Ramos (cell line): Measurements from ENCODE around the gene MAGI1.
"Not testable (repeated sequence)": the region's sequence is repeated elsewhere in the genome, so short reads cannot be mapped to it uniquely, and the experiment has no call there.

Experiments
- in situ Hi-C: fragments of 300-500 bp; cut with MboI; formaldehyde crosslinking; loops from one replicate; pipeline ENCODE4 v1.14.3; 2022; ENCODE audit warnings: low sequenced_read_pairs; ENCODE audit not compliant: unreplicated experiment

Gene MAGI1

DNA sequence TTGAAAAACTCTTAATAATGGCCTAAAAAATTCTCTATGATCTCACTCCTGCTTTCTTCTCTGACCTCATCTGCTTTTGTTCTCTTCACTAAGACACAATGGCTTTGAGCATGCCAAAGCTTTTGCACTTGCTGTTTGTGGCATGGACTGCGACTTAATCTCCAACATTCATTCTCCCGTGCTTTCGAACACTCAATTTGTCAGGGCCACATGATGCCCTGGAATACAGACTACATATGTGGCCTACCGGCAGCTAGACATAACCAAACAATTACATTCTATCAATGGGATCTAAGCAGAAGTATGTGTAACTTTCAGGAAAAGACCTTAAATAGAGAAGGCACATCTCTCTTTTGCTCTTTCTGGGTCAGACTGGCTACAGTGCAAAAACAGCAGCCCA is 506.5 kb downstream of the MAGI1 start:
- in situ Hi-C loops = no loop called here

DNA sequence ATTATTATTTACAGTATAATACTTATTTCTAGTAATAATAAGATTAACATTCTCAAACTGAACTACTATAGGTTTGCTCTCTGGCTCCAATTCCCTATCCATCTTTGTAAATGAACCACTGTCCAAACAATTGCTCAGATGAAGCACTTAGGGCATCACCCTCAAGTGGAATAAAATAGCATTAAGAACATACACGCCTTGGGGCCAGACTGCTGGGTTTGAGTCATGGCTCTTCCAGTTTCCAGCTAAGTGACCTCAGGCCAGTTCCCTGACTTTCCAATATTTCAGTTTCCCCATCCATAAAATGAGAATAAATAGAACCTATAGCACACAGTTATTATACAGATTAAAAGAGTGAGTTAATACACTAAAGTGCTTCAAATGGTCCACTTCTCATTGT is 507.2 kb downstream of the MAGI1 start:
- in situ Hi-C loops = no loop called here

GRCh38 chr3:65526656-65527055 is 512.1 kb downstream of the MAGI1 start:
- in situ Hi-C loops = no loop called here

DNA sequence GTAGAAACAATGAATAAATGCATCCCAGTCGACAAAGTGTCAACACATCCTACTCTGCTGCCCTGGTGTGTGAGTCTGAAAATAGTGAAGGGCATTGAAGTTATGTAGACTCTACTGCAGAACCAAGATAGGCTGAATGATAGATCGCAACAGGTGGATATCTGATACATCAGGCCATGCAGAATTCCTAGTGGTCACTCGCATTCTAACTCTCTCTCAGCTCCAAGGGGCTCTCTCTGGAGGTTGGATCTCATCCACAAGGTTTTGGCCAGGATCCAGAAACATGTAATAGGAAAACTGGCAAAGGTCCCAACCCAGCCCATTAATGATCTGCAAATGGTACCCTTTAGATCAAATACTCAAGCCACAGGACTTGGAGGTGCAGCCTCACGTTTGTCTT is 514.1 kb downstream of the MAGI1 start:
- in situ Hi-C loops = no loop called here

DNA sequence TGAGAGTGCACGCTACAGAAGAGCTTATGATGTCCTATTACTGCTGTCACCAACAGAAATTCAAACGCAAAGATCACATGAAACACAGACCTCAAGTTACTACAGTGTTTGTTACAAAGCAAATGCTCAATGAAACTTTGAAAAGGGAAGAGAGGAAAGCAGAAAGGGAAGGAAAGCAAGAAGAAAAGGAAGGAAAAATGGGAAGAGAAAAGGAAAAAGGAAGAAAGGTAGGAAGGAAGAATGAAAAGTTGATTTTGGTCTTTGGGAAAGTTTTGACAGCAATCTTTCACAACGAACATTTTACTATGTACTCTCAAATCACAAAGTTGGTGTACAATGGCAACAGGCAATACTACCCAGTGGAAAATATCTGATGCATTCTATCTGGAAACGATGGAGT is 514.8 kb downstream of the MAGI1 start:
- in situ Hi-C loops = no loop called here

DNA sequence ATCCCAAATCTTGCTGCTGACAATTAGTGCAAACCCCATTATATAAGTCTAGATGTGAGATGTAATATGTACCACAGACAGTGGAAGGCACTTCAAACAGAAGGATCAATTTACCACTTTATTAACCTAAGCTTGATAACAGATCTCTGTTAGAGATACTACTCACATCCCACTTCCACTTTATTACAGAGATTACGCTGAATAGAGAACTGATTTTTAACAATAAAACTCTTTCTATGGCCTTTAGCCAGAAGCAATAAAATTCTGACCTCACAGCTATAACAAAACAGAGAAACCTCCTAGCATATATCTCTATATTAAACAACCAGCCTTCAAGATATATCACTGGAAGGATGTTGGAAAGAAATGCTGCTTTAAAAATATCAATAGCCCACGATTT is 517.7 kb downstream of the MAGI1 start:
- in situ Hi-C loops = no loop called here

DNA sequence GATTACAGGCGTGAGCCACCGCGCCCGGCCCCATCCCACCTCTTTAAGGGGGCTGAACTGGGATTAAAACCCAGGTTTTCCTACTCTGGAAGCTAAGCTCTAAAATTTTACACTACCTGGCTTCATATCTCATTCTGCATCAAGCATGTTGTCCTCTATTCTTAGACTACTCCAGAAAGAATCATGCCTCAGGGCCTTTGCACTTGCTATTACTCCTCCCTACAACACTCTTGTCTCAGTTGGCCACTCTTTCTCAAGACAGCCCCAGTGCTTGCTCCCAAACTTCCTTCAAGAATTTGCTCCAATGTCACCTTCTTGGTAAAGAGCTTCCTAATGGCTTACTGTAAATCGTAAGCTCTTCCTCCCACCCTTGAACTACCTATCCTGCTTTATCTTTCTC is 521.7 kb downstream of the MAGI1 start:
- in situ Hi-C loops = no loop called here

- in situ Hi-C loops = not testable (repeated sequence)
These were observed 524.4 kb downstream of the MAGI1 start for GRCh38 chr3:65514317-65514716.

DNA sequence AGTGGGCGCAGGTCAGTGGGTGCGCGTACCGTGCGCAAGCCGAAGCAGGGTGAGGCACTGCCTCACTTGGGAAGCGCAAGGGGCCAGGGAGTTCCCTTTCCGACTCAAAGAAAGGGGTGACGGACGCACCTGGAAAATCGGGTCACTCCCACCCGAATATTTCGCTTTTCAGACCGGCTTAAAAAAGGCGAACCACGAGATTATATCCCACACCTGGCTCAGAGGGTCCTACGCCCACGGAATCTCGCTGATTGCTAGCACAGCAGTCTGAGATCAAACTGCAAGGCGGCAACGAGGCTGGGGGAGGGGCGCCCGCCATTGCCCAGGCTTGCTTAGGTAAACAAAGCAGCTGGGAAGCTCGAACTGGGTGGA is 529.3 kb downstream of the MAGI1 start:
- in situ Hi-C loops = not testable (repeated sequence)

GRCh38 chr3:65508750-65509422 is 529.8 kb downstream of the MAGI1 start:
- in situ Hi-C loops = no loop called here

DNA sequence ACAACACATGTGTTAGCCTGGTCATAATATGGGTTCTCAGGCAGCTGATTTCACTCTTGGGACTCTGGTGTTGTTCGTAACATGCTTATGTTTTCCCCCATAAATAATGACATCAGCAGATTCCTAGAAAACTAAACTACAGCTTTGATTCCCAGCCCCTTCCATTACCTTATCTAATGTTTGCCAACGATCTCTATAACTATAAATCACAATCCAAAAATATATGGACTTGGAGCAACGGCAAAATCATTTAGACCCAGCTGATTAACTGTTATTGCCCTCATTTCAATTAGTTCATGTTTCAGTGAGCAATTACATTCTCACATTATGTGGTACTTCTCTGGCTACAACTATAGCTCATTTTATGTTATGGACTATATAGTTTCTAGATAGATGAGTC is 531.3 kb downstream of the MAGI1 start:
- in situ Hi-C loops = no loop called here

GRCh38 chr3:65503776-65504175 is 534.9 kb downstream of the MAGI1 start:
- in situ Hi-C loops = no loop called here

DNA sequence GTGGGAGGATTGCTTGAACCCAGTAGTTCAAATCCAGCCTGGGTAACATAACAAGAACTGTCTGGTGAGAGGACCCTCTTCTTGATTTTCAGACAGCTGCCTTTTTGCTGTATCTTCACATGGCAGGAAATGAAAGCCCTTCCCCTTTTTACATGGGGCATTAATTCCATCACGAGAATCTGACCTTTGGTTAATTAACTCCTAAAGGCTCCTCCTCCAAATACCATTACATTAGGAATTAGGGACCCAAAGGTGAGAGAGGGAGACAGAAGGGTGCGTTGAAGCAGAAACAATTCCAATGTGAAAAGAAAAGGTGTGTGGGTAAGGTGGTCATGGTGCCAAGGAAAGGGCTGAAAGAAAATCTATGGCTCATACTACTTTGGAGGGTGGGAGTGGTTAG is 536.2 kb downstream of the MAGI1 start:
- in situ Hi-C loops = no loop called here

DNA sequence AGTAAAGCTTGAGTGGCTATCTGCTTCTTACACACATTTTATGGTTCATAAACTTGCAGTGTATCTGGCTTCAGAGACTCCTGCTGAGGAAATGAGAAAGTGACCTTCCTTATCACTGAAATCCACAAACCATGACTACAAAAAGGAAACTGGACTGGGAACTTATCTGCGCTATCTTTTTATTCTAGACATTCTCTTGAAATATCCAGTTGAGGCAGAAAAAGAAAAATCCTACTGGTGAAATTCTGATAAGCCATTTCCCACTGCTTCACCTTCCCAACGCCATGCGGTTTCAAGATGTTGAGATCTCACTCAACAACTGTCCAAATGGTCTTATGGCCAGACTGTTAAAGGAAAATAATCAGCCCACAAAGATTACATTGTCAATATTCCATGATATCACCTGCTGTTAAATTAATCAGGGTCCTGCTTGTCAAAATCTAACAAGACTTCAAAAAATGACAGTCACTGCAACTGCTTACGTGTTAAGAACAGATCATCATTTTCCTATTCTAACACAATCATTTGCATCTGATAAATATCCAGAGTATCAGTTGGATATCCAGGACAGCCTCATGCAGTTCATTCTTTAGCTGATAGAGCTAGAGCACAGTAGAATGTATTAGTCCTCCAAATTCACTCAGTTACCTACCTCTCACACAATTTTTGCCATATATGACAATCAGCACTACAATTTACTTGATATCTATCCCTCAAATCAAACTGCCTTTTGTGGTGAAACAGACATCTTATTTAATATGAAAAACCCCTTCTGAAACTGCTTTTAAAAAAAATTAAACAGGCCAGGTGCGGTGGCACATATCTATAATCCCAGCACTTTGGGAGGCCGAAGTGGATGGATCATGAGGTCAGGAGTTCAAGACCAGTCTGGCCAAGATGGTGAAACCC is 538.1 kb downstream of the MAGI1 start:
- in situ Hi-C loops = no loop called here

GRCh38 chr3:65497846-65498245 is 540.9 kb downstream of the MAGI1 start:
- in situ Hi-C loops = no loop called here

DNA sequence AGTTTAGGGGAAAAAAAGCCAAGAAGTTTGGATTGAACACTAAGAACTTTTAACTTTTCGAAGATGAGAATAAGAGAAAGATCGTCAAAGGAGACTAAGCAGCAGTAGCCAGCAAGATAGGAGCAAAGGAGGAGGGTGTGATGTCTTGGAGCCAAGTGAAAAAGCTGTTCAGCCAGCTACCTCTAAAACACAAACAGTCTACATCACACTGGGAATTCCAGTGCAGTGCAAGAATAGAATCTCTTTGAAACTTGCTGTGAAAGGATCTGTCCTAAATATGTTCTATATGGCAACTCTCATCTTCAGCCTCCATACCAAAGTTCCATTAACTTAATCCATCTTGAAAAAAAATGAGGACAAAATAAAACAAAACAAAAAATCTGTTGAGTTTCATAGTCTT is 541.5 kb downstream of the MAGI1 start:
- in situ Hi-C loops = no loop called here

GRCh38 chr3:65493938-65494337 is 544.8 kb downstream of the MAGI1 start:
- in situ Hi-C loops = no loop called here

DNA sequence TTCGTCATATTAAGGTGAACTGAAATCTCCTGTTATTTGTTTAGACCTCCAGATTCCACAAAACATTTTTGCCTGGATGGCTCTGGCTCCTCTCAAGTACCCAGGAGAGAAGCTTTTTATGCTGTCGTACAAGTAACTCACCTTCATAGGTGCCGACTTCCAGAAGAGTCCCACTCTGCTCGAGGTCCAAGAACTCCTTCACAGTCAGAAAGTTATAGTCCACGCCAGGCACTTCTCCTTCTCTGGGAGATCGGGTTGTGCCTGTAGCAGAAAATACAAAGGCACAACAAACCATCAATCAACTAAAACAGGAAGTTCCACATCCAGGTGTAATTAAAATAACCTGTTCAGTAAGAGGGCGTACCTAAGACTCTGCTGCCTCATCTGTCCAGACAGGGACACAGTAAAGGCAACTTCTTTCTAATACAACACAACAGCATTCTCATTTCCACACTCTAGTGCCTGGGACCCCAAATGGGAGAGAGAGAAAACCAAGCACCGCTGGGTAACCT is 545.3 kb downstream of the MAGI1 start:
- in situ Hi-C loops = no loop called here

- in situ Hi-C loops = no loop called here
These were observed 546.5 kb downstream of the MAGI1 start for GRCh38 chr3:65492249-65492648.

DNA sequence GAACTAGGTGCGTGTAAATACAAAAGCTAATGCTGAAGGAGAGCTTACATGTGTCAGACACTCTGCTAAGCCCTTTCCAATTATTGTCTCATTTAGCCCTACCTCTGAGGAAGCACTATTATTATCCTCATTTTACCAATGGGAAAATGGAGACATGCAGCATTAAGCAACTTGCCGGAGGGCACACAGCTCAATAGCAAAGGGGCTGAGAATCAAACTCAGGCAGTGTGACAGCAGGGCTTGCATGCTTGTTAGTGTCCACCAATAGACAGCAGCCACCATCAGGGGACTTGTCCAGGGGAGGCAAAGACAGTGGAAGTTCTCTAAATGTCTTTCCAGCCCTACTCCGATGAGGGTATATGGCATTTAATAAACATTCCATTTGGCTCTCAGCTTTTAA is 548.6 kb downstream of the MAGI1 start:
- in situ Hi-C loops = no loop called here

DNA sequence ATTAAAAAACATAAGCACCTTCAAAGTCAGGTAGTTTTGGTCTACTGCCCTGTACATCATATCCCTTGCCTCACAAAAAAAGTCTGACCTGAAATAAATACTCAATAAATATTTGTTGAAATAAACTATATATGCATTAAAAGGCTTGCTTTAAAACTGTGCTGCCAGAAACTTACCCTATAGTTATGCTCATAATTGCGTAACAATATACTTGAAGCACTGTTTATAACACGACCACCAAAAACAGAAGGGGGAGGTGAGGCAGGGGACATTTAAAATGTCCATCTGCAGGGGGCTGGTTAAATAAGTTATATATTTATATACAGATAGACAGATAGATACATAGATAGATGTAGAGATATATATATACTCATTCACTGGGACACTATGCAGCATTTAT is 549.5 kb downstream of the MAGI1 start:
- in situ Hi-C loops = no loop called here
